HCT116 (cell line): Measurements from ENCODE around the gene NELFB.

ENCODE experiments used
- ELF1 ChIP-seq: IDR thresholded peaks from 2 replicates; pipeline ENCODE4 v1.6.1; 2012; ENCODE audit warnings: low read depth, borderline replicate concordance
- EZH2phosphoT487 ChIP-seq: fragments of 200-600 bp; IDR thresholded peaks from 2 replicates; pipeline ENCODE4 v1.6.1; 2018; ENCODE audit warnings: antibody characterized with exemption, borderline replicate concordance
- SRF ChIP-seq: IDR thresholded peaks from 2 replicates; pipeline ENCODE4 v1.6.1; 2012; ENCODE audit warnings: low read depth
- TF ChIP-seq, protein P1 (sequence below), 3 experiments: fragments of 200-600 bp in 1 of 3; sonication (generic) in 1 of 3; IDR thresholded peaks in 2 of 3; conservative IDR thresholded peaks in 1 of 3; 2 replicates each; pipeline ENCODE4 v1.5.1; 2012 to 2017; ENCODE audit warnings: low read depth in 2 of 3, low read length in 2 of 3, antibody characterized with exemption in 1 of 3, borderline replicate concordance in 1 of 3, control low read depth in 1 of 3, mild to moderate bottlenecking in 1 of 3, mixed read lengths in 1 of 3, mixed run types in 1 of 3, moderate library complexity in 1 of 3; ENCODE audit not compliant: insufficient read depth in 1 of 3

DNA sequence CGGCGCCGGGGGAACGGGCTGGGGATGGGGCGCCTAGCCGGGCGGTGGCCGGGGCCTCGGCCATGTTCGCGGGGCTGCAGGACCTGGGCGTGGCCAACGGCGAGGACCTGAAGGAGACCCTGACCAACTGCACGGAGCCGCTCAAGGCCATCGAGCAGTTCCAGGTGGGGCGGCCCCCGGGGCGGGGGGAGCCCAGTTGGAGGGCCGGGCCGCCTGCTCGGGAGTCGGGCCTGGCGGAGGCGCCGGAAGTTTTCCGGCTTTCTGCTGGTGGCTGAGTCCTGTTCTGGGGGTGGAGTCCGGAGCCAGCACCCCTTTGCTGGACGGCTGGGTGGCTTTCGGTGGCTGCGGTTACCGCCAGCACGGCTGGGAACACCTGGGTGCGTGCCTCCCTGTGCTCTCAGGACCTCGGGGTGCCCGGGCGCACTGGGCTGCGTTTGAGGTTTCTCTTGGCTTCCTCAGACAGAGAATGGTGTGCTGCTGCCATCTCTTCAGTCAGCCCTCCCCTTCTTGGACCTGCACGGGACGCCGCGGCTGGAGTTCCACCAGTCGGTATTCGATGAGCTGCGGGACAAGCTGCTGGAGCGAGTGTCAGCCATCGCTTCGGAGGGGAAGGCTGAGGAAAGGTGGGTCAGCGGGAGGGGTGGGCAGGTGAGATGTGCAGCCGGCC lies 454 bp downstream of the NELFB start:
- TF ChIP-seq EZH2phosphoT487 = no peak
- TF ChIP-seq, protein P1, sequence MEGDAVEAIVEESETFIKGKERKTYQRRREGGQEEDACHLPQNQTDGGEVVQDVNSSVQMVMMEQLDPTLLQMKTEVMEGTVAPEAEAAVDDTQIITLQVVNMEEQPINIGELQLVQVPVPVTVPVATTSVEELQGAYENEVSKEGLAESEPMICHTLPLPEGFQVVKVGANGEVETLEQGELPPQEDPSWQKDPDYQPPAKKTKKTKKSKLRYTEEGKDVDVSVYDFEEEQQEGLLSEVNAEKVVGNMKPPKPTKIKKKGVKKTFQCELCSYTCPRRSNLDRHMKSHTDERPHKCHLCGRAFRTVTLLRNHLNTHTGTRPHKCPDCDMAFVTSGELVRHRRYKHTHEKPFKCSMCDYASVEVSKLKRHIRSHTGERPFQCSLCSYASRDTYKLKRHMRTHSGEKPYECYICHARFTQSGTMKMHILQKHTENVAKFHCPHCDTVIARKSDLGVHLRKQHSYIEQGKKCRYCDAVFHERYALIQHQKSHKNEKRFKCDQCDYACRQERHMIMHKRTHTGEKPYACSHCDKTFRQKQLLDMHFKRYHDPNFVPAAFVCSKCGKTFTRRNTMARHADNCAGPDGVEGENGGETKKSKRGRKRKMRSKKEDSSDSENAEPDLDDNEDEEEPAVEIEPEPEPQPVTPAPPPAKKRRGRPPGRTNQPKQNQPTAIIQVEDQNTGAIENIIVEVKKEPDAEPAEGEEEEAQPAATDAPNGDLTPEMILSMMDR (IDR thresholded peaks at IDR 0.05 in 2 of 3, conservative IDR thresholded peaks at IDR 0.05 in 1 of 3; ENCODE audit: borderline replicate concordance in 1 of 3, insufficient read depth in 1 of 3, low read depth in 2 of 3, low read length in 2 of 3) = no peak
- no peak for TF ChIP-seq SRF
- TF ChIP-seq ELF1 = no peak
